Tibial nerve (tissue), 4 donors: ENCODE data around the gene OAS1. TPM values are rescaled to one million over a fixed set of nuclear protein-coding genes. Genes with fewer than 3 reads are reported as not detected.
"Not testable (repeated sequence)": the region's sequence is repeated elsewhere in the genome, so short reads cannot be mapped to it uniquely, and the experiment has no call there.

Source experiments
- DNase-seq, 2 donors: peaks; one replicate each; pipeline ENCODE4 v3.0.0-alpha.2; 2019; ENCODE audit warnings: low spot score in 2 of 2
- H3K27ac ChIP-seq, 4 donors: fragments of 200-600 bp; sonication (generic) in 3 of 4; one replicate each; pipeline ENCODE4 v1.5.1; 2017 to 2019; ENCODE audit warnings: mild to moderate bottlenecking in 1 of 4
- H3K27me3 ChIP-seq, 2 donors: fragments of 200-600 bp; sonication (generic) in 1 of 2; one replicate each; pipeline versions ENCODE4 v1.5.1 to v1.6.0; 2017 to 2019
- H3K36me3 ChIP-seq, 3 donors: fragments of 200-600 bp; sonication (generic); one replicate each; pipeline ENCODE4 v1.5.1; 2018 to 2019
- H3K4me1 ChIP-seq, 4 donors: fragments of 200-600 bp; sonication (generic) in 3 of 4; one replicate each; pipeline ENCODE4 v1.5.1; 2017 to 2019
- H3K4me3 ChIP-seq, 4 donors: fragments of 200-600 bp; sonication (generic) in 3 of 4; one replicate each; pipeline ENCODE4 v1.5.1; 2017 to 2019; ENCODE audit warnings: mild to moderate bottlenecking in 1 of 4, moderate library complexity in 1 of 4
- H3K9me3 ChIP-seq, 4 donors: fragments of 200-600 bp; sonication (generic) in 3 of 4; one replicate each; pipeline ENCODE4 v1.5.1; 2017 to 2019
- CTCF ChIP-seq, 5 experiments: fragments of 200-600 bp in 3 of 5; fragments of 450-650 bp in 2 of 5; sonication (generic) in 3 of 5; IDR thresholded peaks; one replicate each; pipeline ENCODE4 v1.5.1; 2016 to 2019; ENCODE audit warnings: antibody characterized with exemption in 5 of 5, mild to moderate bottlenecking in 3 of 5, moderate library complexity in 2 of 5
- EP300 ChIP-seq, 2 donors: sonication (generic); formaldehyde crosslinking; IDR thresholded peaks; one replicate each; pipeline ENCODE4 v1.6.1; 2017; ENCODE audit warnings: antibody characterized with exemption in 2 of 2, mild to moderate bottlenecking in 1 of 2
- POLR2A ChIP-seq, 2 donors: fragments of 450-650 bp; IDR thresholded peaks; one replicate each; pipeline ENCODE4 v1.6.1; 2017; ENCODE audit warnings: antibody characterized with exemption in 2 of 2, mild to moderate bottlenecking in 2 of 2, moderate library complexity in 2 of 2
- WGBS, 2 donors: methylation state at CpG; one replicate each; pipeline ENCODE4 v1.1.5; 2018; 5-methylcytosine and 5-hydroxymethylcytosine counted together
- total RNA-seq, 4 donors: library from RNA; depleted of rRNA; stranded (reverse); fragments of >200 nt; gene quantifications; one replicate each; pipeline ENCODE4 v1.1.0, GENCODE V29; 2016

The OAS1 gene
- total RNA-seq, 4 donors from 2014 or later: 8.2 to 22.8 (median 11.3) TPM

- Histone ChIP-seq H3K4me1 (no peaks in the 10 kb centered on the region), H3K4me3 (no peak overlapping the region), H3K27ac (no peak overlapping the region), H3K27me3 (no peaks in the 10 kb centered on the region), H3K36me3 (peaks cover 0 to 95% (median 0%) of the 10 kb centered on the region in 3 donors), H3K9me3 (peaks cover 0 to 11% (median 0%) of the 10 kb centered on the region in 4 donors)
- WGBS, 2 donors: 93 to 94% methylated on average over 7 of the region's 7 CpGs
- DNase-seq: no peak
- TF ChIP-seq EP300 (IDR thresholded peaks at IDR 0.05) (no peak), CTCF (IDR thresholded peaks at IDR 0.05) (no peak), POLR2A (IDR thresholded peaks at IDR 0.05) (no peak)
These were observed 42.0 kb downstream of the OAS1 start for GRCh38 chr12:112948806-112949205.

GRCh38 chr12:112950701-112951100 lies 43.9 kb downstream of the OAS1 start:
- WGBS, 2 donors: 78 to 99% methylated on average over 6 to 9 of the region's 11 CpGs
- Histone ChIP-seq H3K4me3 (no peak overlapping the region), H3K36me3 (peaks cover 0 to 90% (median 0%) of the 10 kb centered on the region in 3 donors), H3K9me3 (peaks cover 0 to 11% (median 0%) of the 10 kb centered on the region in 4 donors), H3K4me1 (no peaks in the 10 kb centered on the region), H3K27me3 (no peaks in the 10 kb centered on the region), H3K27ac (no peak overlapping the region)
- no peak for DNase-seq
- no peak for TF ChIP-seq CTCF (IDR thresholded peaks at IDR 0.05)

DNA sequence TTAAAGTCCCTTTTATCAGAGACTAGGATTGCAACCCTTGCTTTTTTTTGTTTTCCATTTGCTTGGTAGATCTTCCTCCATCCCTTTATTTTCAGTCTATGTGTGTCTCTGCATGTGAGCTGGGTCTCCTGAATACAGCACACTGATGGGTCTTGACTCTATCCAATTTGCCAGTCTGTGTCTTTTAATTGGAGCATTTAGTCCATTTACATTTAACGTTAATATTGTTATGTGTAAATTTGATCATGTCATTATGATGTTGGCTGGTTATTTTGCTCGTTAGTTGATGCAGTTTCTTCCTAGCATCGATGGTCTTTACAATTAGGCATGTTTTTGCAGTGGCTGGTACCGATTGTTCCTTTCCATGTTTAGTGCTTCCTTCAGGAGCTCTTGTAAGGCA lies 50.4 kb downstream of the OAS1 start:
- DNase-seq, H3K27ac ChIP-seq, H3K4me1 ChIP-seq, H3K4me3 ChIP-seq, H3K27me3 ChIP-seq: not testable (repeated sequence)
- H3K9me3 ChIP-seq: peaks cover 0 to 19% (median 2%) of the 10 kb centered on the region in 4 donors
- H3K36me3 ChIP-seq: peaks cover 0 to 85% (median 0%) of the 10 kb centered on the region in 3 donors
- 92 to 94% methylated on average over 4 of the region's 4 CpGs for WGBS, 2 donors

- WGBS, 2 donors: 85 to 96% methylated on average over 5 to 7 of the region's 7 CpGs
- Histone ChIP-seq H3K27ac (no peak overlapping the region), H3K36me3 (peaks cover 0 to 96% (median 0%) of the 10 kb centered on the region in 3 donors), H3K4me1 (no peaks in the 10 kb centered on the region), H3K27me3 (no peaks in the 10 kb centered on the region), H3K4me3 (no peak overlapping the region), H3K9me3 (peaks cover 0 to 13% (median 2%) of the 10 kb centered on the region in 4 donors)
- no peak for TF ChIP-seq CTCF (IDR thresholded peaks at IDR 0.05)
- TF ChIP-seq EP300 (IDR thresholded peaks at IDR 0.05): no peak
- TF ChIP-seq POLR2A (IDR thresholded peaks at IDR 0.05): no peak
- no peak for DNase-seq
These were observed 54.3 kb downstream of the OAS1 start for GRCh38 chr12:112961074-112961473.

GRCh38 chr12:112961536-112961935 lies 54.8 kb downstream of the OAS1 start:
- H3K9me3 ChIP-seq: peaks cover 0 to 13% (median 2%) of the 10 kb centered on the region in 4 donors
- WGBS, 2 donors: 85 to 87% methylated on average over 4 of the region's 4 CpGs
- DNase-seq: no peak
- no peaks in the 10 kb centered on the region for H3K4me1 ChIP-seq
- H3K27me3 ChIP-seq: no peaks in the 10 kb centered on the region
- TF ChIP-seq POLR2A (IDR thresholded peaks at IDR 0.05) (no peak), CTCF (IDR thresholded peaks at IDR 0.05) (no peak)
- H3K27ac ChIP-seq: no peak overlapping the region
- peaks cover 0 to 96% (median 0%) of the 10 kb centered on the region in 3 donors for H3K36me3 ChIP-seq
- H3K4me3 ChIP-seq: no peak overlapping the region

DNA sequence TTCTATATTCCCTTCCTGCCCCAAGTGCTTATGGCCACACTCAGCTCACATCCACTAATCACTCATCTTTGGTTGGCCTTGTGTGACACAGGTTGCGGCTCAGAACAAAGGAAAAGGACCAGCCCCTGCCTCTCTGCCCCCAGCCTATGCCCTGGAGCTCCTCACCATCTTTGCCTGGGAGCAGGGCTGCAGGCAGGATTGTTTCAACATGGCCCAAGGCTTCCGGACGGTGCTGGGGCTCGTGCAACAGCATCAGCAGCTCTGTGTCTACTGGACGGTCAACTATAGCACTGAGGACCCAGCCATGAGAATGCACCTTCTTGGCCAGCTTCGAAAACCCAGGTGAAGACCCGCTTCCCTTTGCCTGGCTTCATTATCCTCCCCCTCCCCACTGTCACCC lies 55.8 kb downstream of the OAS1 start:
- no peak overlapping the region for H3K27ac ChIP-seq
- peaks cover 0 to 13% (median 0%) of the 10 kb centered on the region in 4 donors for H3K9me3 ChIP-seq
- WGBS, 2 donors: 96% methylated on average over 7 of the region's 7 CpGs
- peaks cover 0 to 98% (median 0%) of the 10 kb centered on the region in 3 donors for H3K36me3 ChIP-seq
- no peak for DNase-seq
- no peak overlapping the region for H3K4me3 ChIP-seq
- H3K27me3 ChIP-seq: no peaks in the 10 kb centered on the region
- H3K4me1 ChIP-seq: no peaks in the 10 kb centered on the region
- TF ChIP-seq CTCF (IDR thresholded peaks at IDR 0.05): no peak
